GM21619 (cell line): ENCODE results near the gene ST8SIA2.

Source experiments
- ATAC-seq: cut with Tn5 transposase; IDR thresholded peaks from one replicate; pipeline ENCODE4 v1.9.1; 2021; ENCODE audit not compliant: unreplicated experiment

The ST8SIA2 gene

GRCh38 chr15:92395098-92395635 lies 1.5 kb downstream of the ST8SIA2 start:
- no peak for ATAC-seq

DNA sequence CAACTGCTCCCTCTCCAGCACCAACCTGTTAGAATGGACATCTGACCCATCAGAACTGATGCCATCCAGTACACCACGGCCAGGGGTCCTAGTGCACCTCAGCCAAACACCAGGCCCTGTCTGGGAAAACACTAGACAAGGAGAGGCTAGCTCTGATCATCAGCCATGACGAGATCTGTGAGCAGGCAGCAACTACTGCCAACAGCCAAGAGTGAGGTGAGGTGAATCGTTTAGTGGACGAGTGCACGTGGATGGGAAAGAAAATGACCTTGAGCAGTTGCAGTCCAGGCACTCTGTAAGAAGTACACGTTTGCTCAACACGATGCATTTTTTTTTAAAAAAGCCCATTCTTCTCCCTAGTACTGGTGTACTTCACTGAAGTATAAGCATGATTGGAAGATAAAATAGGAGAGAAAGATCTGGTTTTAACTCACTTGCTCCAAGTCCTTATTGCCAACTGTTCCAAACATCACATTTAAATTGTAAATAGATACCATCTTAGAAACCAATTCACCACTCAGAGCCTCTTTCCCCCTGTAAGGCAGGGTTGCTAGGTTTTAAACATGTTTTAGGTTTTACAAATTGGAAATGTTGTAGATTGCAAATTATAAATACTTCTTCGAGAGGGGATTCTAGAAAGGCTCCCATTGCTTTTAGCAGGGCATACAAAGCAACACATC lies 5.7 kb downstream of the ST8SIA2 start:
- ATAC-seq = no peak

GRCh38 chr15:92400573-92400972 lies 6.9 kb downstream of the ST8SIA2 start:
- ATAC-seq = no peak

- no peak for ATAC-seq
These were observed 7.5 kb downstream of the ST8SIA2 start for GRCh38 chr15:92400980-92401787.

- ATAC-seq = no peak
These were observed 9.1 kb downstream of the ST8SIA2 start for GRCh38 chr15:92402751-92403150.

- no peak for ATAC-seq
These were observed 12.3 kb downstream of the ST8SIA2 start for GRCh38 chr15:92405942-92406341.

DNA sequence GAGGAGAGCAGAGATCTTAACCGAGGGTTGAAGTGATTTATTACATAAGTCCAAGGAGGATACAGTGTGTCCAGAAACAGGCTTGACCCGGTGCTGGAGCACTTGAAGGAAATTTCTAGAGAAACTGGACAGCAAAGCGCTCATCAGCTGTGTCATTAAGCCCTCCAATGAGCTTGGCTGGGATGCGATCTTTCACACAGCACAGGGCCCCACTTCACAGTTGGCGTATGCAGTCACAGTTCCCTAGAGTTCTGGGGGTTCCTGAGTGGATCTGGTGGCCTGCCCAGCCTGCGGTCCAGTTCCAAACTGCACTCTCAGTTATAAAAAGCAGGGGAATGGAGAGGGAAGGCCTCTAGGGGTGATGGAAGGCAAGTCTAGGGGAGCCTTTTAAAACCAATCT lies 13.6 kb downstream of the ST8SIA2 start:
- ATAC-seq = no peak

DNA sequence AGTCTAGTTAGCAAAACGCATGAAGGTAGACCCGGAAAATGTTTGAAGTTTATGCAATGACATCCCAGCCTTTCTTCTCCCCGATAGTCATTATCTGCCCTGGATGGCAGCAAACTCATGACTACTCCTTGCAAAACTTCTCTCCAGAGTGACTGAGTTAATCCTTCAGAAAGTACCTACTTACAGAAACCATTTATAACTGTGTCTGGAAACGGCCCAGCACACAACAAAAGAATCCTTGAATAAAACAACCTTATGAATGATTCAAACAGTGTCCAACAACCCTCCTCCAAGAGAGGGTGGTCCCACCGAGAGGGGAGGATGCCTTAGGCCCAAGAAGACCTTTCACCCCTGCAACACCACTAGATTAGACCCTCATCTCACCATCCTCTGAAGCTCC lies 14.2 kb downstream of the ST8SIA2 start:
- no peak for ATAC-seq

DNA sequence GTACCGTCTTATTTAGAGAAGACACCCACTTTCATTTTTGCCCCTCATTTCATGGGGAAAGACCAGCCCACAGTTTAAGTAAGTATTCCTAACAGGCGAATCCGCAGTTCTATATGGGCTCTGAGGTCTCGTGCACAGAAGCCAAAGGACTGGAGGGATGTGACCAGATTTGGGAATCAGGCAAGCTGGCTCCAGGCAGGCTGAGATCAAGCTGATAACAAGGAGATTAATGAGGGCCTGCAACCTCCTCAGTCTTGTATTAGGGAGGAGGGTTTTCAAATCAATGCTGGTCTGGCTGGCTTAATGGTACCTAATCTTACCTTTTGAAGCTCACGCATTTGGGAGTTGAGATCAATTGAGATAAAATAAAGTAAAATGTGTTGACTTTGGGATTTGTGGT lies 15.3 kb downstream of the ST8SIA2 start:
- ATAC-seq = no peak

GRCh38 chr15:92409521-92409920 lies 15.8 kb downstream of the ST8SIA2 start:
- ATAC-seq = no peak

DNA sequence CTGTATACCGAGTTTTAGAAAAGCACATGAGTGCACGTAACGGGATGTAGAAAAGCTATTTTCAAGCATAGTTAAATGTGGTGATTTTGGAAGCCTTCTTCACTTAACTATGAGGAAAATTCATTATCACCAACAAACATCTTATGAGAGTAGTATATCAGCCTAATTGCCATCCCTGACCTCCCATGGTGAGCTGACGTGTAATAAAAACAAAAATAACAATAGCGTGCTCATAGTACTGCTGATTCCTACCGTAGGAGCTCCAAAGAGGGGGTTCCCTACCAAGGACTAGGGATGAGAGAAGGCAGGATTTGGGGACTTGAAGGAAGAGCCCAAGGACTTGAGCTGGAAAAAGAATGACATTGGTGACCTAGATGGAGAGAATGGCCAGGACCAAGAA lies 16.9 kb downstream of the ST8SIA2 start:
- ATAC-seq = no peak

DNA sequence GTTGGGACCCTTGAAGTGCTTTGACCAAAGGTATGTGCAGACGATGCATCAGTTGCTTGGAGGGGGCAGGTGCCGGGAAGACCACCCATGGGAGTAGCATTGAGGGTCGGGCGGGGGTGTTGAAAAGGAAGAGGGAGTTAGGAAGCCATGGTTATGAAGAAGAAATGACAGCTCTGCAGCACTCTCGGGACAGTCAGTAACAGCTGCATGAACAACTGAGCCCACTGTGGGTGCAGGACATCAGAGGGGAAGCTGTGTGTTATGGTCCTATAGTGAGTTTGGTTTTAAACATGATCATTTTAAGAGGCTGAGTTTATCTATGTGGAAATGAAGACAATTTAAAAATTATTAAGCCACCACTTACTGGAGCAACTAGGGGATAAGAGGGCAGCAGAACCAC lies 17.6 kb downstream of the ST8SIA2 start:
- no peak for ATAC-seq

DNA sequence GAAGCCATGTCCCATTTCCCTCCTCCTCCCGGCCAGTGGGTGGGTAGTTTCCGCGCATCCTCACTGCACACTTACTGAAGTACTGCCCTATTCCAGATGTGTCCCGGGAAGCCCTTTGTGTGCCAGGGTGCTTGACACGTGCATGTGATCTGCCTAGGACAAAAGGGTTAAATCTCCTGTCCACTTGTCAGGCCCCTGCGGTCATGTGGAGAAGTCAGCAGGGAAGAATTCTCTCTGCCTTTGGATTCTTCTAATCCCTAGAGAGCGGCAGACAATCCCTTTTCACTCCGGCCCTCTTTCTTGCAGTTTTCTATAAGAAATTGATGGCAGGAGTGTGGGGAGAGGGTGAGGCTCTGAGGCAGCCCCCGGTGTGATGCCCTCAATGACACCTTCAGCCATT lies 19.8 kb downstream of the ST8SIA2 start:
- no peak for ATAC-seq

GRCh38 chr15:92415639-92416297 lies 22.1 kb downstream of the ST8SIA2 start:
- ATAC-seq = no peak

DNA sequence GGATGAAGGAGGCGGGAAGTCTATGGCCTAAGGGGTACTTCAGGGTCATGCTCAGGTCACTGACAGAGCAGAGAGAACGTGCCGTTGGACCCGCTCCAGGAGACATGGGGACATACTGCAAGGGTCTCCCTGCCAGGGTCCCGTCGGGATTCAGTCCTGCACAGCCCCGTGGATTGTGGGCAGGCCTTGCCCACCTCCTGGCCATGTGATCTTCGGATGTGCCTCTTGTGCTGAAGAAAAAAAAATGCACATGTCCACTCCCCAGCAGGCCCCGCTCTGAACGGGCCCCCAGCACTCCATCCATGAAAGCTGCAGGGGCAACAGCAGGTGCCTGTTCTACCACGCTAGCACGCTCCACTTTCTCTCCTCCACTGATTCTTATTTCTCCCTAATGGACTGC lies 22.9 kb downstream of the ST8SIA2 start:
- ATAC-seq = no peak

DNA sequence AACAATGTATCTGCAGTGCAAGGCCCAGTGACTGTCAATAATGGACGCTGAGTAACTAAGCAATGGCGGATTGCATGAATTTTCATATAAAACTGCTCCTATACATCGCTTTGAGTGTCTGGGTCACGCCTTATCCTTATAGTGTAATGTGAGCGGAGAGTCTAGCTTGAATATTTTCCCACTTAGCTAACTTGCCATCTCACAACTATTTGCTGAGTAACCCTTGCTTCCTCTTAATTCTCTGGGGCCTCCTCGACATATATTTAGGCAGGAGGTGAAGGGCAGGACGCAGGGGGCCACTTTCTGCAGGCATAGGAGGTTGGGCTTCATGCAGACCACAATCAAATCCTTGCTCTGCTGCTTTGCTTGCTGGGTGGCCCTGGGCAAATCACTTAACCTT lies 24.0 kb downstream of the ST8SIA2 start:
- ATAC-seq = no peak

GRCh38 chr15:92418864-92419263 lies 25.2 kb downstream of the ST8SIA2 start:
- ATAC-seq = no peak

DNA sequence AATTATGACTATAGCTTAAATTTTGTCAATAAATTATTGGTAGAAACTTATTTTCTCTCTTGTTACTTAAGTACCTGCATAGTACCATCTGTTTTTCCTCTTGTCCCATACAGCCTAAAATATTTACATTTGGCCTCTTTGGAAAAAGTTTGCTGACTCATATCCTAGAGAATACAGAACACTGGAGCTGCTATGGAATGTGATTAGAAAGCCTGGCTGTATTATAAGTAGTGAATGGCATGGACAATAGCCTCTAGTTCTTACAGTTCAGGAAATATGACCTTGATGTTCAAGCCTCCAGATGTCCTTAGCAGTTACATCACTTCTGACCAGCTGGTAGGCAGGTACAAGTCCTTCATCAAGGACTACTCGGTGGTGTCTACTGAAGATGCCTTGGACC lies 28.3 kb downstream of the ST8SIA2 start:
- no peak for ATAC-seq

GRCh38 chr15:92425578-92426225 lies 32.0 kb downstream of the ST8SIA2 start:
- no peak for ATAC-seq

DNA sequence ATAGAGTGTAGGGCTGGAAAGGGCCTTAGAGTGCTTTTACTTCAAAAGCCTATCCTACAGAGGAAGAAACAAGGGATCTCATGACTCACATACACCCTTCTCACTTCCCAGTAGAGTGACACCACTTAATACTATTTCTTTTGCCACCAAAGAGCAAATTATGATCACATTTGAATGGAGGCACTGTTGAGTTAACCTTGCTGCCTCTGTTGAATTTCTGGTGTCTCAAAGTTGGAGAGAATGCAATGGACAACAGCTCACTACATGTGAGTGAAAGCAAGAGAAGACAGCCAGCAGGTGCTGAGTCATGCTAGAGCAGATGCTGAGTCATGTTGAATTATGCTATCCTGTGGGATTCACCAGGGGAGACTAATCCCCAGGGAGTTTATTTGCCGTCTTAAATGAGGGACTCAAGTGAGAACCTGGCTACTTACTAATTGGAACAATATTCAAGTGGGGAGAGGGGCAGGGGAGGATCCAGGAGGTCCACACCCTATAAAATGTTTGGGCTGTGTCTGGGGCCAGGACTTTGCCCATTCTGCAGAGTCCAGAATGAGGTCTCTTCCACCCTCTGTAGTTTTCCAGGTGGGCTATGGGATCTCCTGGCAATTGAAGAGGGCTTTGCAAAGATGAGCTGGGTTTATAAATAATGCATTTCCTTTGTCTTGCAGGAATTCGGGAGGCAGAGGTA lies 35.8 kb downstream of the ST8SIA2 start:
- no peak for ATAC-seq

GRCh38 chr15:92430069-92430440 lies 36.4 kb downstream of the ST8SIA2 start:
- ATAC-seq = no peak
